AG09309 (cell line): Measurements from ENCODE around the gene TSPAN9.

Experiments used
- DNase-seq: peaks from one replicate; pipeline ENCODE4 v3.0.0-alpha.2; 2010; ENCODE audit warnings: low read depth
- H3K4me3 ChIP-seq: 2 replicates; pipeline ENCODE4 v1.5.1; 2011; ENCODE audit warnings: mild to moderate bottlenecking, low read depth, low read length, moderate library complexity; ENCODE audit not compliant: control insufficient read depth
- CTCF ChIP-seq: IDR thresholded peaks from 2 replicates; pipeline ENCODE4 v1.5.1; 2011; ENCODE audit warnings: mild to moderate bottlenecking, low read depth, low read length, inconsistent platforms; ENCODE audit not compliant: insufficient read depth, control insufficient read depth; ENCODE audit errors: missing control alignments

Gene TSPAN9

GRCh38 chr12:3267690-3268089, 190.5 kb downstream of the TSPAN9 start:
- H3K4me3 ChIP-seq, result no peak overlapping the region
- TF ChIP-seq CTCF, result no peak
- DNase-seq, result no peak

- no peak for TF ChIP-seq CTCF
- DNase-seq, result no peak
- no peak overlapping the region for H3K4me3 ChIP-seq
Measured at GRCh38 chr12:3269594-3269993, 192.4 kb downstream of the TSPAN9 start.

GRCh38 chr12:3271146-3271545, 194.0 kb downstream of the TSPAN9 start:
- no peak overlapping the region for H3K4me3 ChIP-seq
- DNase-seq, result no peak
- TF ChIP-seq CTCF, result no peak

- H3K4me3 ChIP-seq, result no peak overlapping the region
- TF ChIP-seq CTCF, result no peak
- no peak for DNase-seq
Measured at GRCh38 chr12:3271639-3272038, 194.5 kb downstream of the TSPAN9 start.

GRCh38 chr12:3272958-3273357, 195.8 kb downstream of the TSPAN9 start:
- DNase-seq, result no peak
- TF ChIP-seq CTCF, result no peak
- H3K4me3 ChIP-seq, result no peak overlapping the region

GRCh38 chr12:3273409-3273853, 196.3 kb downstream of the TSPAN9 start:
- H3K4me3 ChIP-seq, result no peak overlapping the region
- no peak for TF ChIP-seq CTCF
- no peak for DNase-seq

GRCh38 chr12:3274664-3275063, 197.5 kb downstream of the TSPAN9 start:
- no peak for TF ChIP-seq CTCF
- DNase-seq, result no peak
- H3K4me3 ChIP-seq, result no peak overlapping the region
